Daoy (cell line): ENCODE measurements around the gene NCOR1. TPM values are rescaled to one million over a fixed set of nuclear protein-coding genes. Genes with fewer than 3 reads are reported as not detected.
"Not testable (repeated sequence)": the region's sequence is repeated elsewhere in the genome, so short reads cannot be mapped to it uniquely, and the experiment has no call there.

Experiments used
- DNase-seq: peaks from one replicate; pipeline ENCODE4 v3.0.0-alpha.2; 2015; ENCODE audit warnings: low read depth
- total RNA-seq: library from RNA; depleted of rRNA; stranded (reverse); fragments of >200 nt; shearing (Covaris generic); gene quantifications from 2 replicates; pipeline ENCODE4 v1.2.3, GENCODE V29; 2014

NCOR1 gene
- total RNA-seq, 1 experiment from 2014 or later, result 47.1 TPM

DNA sequence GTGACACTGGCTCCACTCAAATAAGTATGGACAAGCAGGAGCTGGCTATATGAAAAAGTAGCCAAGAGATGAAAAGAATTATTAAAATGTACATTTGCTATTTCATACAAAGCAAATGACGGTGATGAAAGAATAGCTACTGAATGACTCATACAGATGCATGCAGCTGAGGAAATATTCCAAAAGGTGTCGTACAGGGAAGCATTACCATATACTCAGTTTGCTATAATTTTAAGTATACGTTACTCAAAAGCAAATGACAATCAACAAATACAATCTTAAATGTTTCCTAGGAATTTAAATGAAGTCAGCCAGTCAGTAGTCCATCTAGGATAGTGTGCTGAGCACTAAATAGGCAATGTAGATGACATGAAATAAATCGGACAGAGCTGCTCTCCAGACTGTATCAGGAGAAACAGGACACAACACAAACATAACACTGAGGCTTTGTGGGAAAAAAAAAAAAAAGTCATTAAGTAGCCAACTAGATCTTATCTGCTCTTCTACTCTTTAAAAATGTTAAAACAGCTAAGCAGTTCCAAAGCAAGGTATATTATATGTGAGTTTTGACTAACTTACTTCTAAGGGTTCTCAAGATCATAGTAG lies 65.0 kb downstream of the NCOR1 start:
- DNase-seq, result no peak

DNA sequence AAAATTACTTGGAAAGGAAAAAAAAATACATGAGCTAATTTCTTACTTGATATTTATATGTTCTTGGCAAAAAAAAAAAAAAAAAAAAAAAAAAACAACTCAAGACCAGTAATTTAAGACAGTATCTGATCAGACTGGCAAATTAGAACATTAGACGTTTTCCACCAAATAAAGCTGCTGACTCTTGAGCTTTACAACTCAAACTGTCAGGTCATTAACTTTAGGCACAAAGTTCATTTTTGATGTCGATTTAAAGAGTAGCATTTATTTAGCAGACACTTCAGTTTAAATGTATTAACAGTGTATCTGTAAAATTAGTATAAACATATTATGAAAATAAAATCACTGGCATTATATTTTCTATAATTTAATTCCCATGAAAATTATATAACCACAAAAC lies 66.7 kb downstream of the NCOR1 start:
- DNase-seq, result no peak

DNA sequence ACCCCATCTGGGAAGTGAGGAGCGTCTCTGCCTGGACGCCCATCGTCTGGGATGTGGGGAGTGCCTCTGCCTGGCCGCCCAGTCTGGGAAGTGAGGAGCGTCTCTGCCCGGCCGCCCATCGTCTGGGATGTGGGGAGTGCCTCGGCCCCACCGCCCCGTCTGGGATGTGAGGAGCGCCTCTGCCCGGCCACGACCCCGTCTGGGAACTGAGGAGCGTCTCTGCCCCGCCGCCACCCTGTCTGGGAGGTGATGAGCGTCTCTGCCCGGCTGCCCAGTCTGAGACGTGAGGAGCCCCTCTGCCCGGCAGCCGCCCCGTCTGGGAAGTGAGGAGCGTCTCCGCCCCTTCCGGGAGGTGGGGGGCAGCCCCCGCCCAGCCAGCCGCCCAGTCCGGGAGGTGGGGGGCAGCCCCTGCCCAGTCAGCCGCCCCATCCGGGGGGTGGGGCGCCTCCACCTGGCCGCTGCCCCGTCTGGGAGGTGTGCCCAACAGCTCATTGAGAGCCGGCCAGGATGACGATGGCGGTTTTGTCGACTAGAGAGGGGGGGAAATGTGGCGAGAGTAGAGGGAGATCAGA lies 69.9 kb downstream of the NCOR1 start:
- not testable (repeated sequence) for DNase-seq

DNA sequence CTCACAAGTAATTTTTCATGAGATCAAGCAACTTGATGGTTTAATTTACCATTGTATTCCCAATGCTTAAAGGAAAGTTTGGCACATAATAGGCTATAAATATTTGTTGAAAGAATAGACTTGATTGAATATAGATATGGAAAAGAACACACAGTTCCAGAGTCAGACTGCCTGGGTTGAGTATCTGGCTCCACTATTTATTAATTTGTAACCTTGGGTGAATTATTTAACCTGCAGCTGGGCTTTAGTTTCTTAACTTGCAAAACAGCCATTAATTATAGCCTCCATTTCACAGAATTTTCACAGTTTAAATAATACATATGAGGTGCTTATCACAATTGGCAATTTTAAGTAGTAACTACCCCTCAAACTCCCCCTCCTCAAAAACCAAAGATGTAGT lies 73.6 kb downstream of the NCOR1 start:
- no peak for DNase-seq

DNA sequence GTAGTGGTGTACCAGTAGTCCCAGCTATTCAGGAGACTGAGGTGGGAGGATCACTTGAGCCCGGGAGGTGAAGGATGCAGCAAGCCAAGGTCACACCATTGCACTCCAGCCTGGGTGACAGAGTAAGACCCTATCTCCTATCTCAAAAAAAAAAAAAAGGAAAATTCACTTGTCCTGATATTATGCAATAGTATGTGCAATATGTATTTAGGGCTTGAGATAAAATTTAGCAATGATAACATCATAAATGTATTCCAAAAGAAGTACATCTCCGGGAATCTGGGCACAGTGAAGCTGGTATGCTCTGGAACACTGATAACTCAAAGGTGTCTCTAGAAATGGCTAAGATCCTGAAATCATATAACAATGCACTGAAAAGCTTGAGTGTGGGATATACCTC lies 74.5 kb downstream of the NCOR1 start:
- DNase-seq, result no peak

DNA sequence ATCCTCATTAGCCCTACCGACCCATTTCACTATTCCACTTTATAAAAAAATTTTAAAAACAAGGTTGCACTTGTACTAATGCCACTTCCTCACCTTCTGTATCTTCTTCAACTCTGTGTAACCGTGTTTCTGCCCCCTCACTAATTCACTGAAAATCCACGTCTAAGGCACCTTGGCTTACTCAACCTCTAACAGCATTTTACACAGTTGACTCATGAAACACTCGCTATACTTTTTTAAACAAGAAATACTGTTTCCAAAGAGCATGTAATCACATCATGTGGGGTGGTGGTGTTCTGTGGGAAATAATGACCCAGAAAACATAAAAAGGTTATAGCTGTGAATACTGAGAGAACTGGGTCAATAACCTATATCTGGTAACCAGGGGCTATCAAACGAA lies 79.9 kb downstream of the NCOR1 start:
- no peak for DNase-seq

DNA sequence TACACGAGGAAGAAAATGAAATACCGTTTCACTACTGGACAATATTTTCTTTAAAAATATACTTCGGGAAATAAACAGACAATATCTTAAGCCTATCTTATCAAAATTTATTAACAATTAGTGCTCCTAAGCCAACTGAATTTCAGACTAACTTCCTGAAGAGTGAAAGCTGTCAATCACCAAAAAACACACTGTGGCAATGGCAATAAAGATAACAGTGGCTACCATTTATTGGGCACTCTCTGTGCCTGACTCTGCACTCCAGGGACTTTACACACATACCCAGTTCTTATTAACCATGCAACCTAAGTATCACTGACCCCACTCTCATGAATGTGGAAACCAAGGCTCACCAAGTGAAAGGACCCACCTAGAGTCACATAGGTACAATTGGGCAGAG lies 83.7 kb downstream of the NCOR1 start:
- DNase-seq, result no peak

DNA sequence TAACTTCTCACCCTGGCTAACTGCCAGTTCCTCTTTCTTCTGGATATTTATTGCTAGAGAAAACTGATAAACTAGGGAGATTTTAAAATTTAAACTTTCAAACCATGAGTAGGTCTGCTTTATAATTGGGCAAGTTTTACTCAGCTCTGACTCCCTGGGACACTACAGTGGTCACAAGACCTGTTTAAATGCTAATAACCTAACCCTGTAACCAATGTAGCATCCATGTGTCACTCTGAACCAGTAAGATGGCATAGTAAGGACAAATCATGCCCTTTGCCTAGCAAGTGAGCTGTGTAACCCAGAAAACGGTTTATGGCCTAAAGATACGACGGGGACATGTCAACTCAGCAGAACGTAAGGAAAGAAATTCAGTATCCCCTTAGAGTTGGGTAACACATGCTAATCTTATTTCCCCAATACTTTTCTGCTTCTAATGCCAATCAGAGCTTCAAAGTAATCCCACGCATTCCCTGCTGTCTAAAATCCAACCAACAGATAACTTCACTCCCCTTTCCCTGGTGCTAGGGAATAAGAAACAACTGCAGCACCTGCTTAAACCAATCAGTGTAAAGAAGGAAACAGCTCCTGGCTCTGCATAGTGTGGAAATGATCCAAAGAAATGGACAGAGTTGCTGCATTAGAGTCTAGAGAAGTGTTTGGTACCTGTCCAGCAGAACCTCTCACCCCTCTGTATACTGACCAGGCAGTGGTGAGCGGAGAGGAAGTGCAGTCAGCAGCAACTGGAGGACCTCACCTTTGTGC lies 85.7 kb downstream of the NCOR1 start:
- DNase-seq, result no peak

DNA sequence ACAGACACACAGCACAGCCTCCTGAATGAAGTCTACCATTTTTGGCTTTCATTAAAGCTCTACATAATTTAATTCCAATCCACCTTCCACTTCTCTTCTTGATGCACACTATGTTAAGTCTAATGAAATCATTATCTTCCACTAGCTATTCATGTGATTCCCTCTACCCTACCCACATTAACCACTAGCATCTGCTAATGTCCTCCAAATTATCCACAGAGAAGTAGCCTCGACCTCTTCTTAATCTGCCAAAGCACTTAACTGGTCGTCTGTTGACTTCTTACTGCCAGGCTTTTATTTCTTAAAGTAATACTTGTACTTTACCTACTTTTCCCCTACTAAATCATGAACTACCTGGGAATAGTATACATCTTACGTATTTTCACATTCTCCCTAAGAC lies 91.8 kb downstream of the NCOR1 start:
- DNase-seq, result no peak

DNA sequence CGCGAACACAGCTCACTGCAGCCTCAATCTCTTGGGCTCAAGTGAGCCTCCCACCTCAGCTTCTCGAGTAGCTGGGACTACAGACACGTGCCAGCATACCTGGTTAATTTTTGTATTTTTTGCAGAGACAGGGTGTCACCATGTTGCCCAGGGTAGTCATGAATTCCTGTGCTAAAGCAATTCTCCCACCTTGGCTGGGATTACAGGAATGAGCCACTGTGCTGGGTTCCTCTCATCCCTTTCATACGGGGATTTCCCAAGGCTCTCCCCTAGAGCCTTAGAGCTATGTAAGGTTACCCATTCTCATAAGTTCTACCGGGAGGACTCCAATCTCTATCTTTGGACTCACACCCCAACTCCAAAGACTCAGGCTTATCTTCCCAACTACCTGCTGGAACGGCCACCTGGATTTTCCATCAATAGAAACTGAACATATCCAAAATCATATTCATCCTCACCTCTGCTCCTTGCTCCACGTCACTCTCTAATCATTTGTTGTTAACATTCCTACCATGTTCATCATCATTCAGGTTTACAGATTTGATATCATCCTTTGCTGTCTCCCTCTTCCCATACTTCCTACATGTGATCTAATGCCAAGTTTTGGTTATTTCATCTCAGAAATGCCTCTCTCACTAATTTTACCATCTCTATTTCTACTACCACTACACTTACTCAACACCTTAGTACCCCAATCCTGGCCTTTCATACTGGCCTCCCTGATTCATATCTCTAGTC lies 92.5 kb downstream of the NCOR1 start:
- DNase-seq, result no peak

DNA sequence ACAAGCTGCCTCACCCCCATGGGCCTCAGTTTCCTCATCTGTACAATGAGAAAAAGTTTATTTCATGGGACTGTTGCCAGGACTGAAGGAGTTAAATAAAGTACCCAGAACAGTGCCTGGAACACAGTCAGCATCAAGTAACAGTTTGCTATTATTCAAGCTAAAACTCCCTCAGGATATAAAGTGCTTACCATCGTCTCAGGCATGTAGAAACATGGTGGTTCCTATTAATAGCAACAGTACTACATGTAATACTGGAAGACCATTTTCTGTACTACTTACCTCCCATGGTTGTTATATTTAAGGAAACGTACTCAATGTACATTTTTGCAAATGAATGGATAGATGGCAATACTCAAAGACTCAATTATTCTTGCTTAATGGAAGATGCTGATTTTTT lies 93.4 kb downstream of the NCOR1 start:
- no peak for DNase-seq

DNA sequence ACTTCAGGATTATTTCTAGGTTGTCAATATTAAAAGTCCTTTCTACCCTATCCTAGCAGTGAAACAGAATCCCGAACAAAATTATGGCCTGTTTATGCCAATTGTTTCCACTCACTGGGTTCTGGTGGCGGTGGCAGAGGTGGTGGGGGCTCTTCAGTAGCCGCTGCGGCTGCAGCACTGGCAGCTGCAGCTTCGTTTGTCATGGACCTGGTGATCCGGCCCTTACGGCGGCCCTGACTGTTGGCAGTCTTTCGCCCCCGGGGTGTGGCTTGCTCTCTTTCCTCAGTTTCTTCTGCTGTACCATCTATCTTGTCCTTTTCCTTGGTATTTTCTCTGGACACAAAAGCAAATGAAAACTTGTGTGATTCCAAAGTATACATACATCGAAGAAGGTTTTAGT lies 94.4 kb downstream of the NCOR1 start:
- no peak for DNase-seq

DNA sequence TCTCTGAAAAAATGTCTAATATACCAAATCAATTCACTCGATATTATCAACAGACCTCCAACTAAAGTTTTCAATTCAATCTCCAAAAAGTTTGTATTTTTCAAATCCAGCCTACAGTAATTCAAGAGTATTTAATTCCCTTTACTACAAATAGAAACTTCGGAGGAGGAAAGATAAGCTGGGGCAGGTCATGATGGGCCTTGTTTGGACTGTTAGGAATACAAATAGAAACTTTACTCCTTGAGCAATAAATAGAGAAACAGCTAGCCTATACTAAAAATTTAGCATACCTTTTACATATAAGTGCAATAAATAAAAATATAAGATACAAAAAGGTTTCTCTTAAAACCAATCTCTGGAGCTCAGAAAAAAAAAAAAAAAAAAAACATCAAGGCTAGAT lies 98.2 kb downstream of the NCOR1 start:
- no peak for DNase-seq

DNA sequence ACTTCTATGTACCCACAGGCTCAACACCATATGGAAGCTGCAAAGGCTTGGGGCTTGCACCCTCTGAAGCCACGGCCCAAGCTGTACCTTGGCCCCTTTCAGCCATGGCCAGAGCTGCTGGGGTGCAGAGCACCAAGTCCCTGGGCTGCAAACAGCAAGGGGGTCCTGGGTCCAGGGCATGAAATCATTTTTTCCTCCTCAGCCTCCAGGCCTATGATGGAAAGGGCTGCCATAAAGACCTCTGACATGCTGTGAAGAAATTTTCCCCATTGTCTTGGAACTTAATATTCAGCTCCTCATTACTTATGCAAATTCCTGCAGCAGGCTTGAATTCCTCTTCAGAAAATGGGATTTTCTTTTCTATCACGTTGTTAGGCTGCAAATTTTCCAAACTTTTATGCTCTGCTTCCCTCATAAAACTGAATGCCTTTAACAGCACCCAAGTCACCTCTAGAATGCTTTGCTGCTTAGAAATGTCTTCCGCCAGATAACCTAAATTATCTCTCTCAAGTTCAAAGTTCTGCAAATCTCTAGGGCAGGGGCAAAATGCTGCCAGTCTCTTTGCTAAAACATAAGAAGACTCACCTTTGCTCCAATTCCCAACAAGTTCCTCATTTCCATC lies 100.1 kb downstream of the NCOR1 start:
- DNase-seq, result not testable (repeated sequence)

DNA sequence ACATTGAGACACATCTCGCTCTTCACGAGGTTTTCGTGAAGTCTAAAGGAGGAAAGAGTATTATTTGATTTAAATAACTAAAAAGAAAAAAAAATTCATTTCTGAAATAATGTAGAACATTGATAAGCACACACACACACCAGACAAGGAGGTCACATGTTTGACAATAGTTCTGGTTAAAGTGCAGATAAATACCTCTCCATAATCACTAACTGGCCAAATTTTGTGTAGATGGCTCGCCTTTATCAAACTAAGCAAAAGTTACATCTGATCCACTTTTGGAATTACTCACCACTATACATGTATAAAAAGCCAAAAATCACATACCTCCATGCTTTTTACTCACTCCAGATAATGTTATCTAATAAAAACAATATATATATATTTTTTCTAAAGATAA lies 106.5 kb downstream of the NCOR1 start:
- DNase-seq, result no peak

DNA sequence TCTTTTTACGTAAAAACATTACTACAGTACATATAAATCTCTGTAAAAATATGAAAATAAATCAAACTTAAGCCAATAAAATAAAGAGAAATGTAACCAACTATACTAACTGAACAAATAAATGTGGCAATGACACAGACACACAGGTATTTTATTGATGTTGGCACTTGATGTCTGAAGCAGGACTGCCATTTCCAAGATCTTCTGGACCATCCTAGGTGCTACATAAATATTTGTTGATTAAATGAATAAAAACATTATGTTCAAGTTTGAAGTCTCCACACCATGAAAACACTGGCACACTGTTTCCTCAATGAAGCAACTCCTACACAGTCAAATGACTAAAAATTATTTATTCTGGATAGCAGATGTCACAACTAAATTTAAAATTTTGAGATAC lies 106.9 kb downstream of the NCOR1 start:
- DNase-seq, result no peak

DNA sequence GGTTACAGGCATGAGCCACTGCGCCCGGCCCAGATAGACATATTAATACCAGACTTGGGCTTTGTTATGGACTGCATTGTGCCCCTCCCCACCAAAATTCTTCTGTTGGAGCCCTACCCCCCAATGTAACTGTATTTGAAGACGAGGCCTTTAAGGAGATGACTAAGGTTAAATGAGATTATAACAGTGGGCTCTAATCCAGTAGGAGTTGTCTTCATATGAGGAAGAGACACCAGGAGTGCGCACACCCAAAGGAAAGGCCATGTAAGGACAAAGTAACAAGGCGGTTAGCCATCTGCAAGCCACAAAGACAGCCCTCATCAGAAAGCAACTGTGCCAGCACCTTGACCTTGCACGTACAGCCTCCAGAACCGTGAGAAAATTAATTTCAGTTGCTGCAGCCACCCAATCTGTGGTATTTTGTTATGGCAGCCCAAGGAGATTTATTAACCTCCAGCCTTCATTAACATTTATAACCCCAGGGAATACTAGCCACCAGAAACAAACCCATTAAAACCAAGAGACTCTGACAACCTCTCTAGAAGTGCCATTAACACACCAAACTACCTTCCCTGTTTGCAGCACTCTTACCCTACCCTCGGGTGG lies 108.1 kb downstream of the NCOR1 start:
- no peak for DNase-seq

DNA sequence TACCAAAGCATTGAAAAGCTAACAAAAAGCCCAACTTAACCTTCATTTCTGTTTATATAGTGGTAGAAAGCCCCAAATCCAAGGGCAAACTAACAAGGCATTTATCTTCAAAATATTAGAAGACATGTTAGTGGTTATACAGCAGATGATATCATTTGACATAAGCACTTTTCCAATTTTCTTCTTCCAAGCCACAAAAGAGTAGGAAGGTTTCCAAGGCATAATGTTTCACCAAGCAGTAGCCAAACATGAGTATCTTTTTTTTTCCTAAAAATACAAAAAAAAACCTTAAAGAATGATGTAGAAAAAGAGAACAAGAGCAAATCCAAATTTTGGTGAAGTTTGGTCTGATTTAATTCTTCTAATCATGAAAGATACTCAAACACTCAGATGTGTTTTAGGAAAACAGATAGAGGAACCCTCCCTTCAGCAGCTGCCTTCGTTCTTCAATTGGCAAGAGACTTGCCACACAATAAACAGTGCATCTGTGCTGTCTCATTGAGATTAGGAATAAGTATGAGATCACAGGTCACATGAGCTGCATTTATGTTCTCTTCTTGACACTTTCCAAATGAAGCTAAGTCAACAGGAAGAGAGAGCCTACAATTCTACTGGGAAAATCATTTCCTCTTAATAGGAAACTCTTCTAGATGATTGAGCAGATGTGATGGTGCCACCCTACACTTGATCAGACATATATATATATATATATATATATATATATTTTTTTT lies 109.0 kb downstream of the NCOR1 start:
- DNase-seq, result no peak

DNA sequence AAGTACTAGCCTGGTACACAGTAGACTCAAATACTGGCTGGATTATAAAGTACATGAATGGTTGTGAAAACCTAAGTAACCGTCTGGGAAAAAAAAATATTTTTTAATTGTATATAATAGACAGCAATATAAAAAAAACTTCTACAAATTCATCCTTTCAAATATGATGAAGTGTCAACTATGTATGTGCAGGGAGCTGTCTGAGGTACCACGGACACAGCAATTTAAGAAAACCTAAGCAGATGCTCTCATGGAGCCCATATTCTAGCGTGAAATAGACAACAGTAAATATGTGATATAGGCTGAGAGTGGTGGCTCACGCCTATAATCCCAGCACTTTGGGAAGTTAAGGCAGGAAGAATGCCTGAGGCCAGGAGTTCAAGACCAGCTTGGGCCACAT lies 111.1 kb downstream of the NCOR1 start:
- no peak for DNase-seq

DNA sequence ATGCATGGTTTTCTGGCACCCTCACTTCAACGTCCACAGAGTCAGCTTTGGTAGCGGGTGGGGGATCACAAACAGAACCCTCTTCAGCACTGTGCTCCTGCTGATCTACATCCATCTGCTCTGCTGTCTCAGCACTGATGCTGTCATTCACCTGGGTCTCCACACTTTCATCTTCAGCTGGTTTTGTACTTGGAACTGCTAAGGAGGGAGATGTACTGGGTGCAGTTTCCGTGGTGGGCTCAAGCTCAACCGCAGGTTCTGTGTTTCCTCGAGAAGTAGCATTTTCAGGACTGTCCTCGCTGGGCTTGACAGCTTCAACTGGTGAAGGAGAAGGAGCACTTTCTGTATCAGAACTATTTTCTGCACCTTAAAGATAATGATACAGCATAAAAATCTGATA lies 113.9 kb downstream of the NCOR1 start:
- DNase-seq, result no peak

DNA sequence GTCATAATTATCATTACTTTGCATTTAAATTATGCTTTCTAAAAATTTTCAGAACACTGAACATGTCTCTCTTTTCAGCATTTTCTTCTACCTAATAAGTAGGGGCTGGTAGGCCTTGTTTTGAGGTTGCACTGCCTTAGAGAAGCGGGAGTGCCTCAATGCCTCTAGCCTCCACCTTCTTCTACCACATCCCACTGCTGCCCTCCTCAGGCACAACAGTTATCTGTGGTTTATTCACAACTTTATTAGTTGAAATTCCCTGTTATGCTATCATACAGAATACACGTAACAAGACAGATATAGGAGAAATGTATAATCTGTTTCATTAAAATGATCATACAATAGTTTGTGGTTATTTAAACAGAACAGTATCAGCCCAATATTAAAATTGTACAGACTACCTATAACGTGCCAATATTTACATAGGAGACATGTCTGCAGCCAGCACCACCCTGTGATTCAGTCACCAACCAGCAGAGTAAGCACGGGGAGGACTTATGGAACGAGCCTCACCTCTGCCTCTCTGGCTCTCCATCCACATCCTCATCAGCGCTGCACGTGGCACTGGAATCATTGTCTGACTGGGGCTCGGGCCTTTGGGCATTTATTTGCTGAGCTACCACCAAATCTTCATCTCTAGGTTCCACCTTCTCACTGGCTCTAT lies 114.5 kb downstream of the NCOR1 start:
- DNase-seq, result peak; percentile 6
